T-cell (primary cell): ENCODE results near the gene NUP50. TPM values are rescaled to one million over a fixed set of nuclear protein-coding genes. Genes with fewer than 3 reads are reported as not detected.

ENCODE experiments used
- ATAC-seq, 4 experiments: fragments of 200-7000 bp in 3 of 4; fragments of 150-1000 bp in 1 of 4; cut with Tn5 transposase; replicated peaks in 1 of 4; 1 replicate in 3 of 4; 2 replicates in 1 of 4; pipeline ENCODE4 v1.10.0; 2021; ENCODE audit warnings: moderate library complexity in 3 of 4, mild to moderate bottlenecking in 2 of 4, moderate number of reproducible peaks in 1 of 4
- CTCF ChIA-PET, 2 donors: fragments of 300-600 bp; sonication (Branson Sonifier 250); formaldehyde crosslinking; loops; one replicate each; lab custom pipeline; 2022; ENCODE audit warnings: antibody characterized with exemption in 2 of 2; lab: Charles Lee
- POLR2A ChIA-PET, 2 donors: fragments of 300-600 bp; sonication (Branson Sonifier 250); formaldehyde crosslinking; loops; one replicate each; lab custom pipeline; 2022; ENCODE audit warnings: antibody characterized with exemption in 2 of 2; lab: Charles Lee
- DNase-seq, 35 experiments: peaks; one replicate each; pipeline versions ENCODE4 v3.0.0 to v3.0.0-alpha.2; 2013 to 2023
- H3K27ac ChIP-seq: one replicate; pipeline ENCODE4 v1.5.1; 2013; ENCODE audit warnings: low read length
- H3K27me3 ChIP-seq, 2 experiments: replicated peaks in 1 of 2; 1 replicate in 1 of 2; 2 replicates in 1 of 2; pipeline versions ENCODE4 v1.6.1 to v1.7.0; 2013; ENCODE audit warnings: low read length in 1 of 2, mixed read lengths in 1 of 2; ENCODE audit not compliant: control insufficient read depth in 2 of 2, insufficient read depth in 2 of 2; ENCODE audit errors: extremely low read depth in 1 of 2
- H3K36me3 ChIP-seq, 2 donors: 1 replicate in 1 of 2; 2 replicates in 1 of 2; pipeline versions ENCODE4 v1.6.1 to v1.7.0; 2013; ENCODE audit warnings: low read length in 1 of 2; ENCODE audit not compliant: control insufficient read depth in 2 of 2, insufficient read depth in 1 of 2; ENCODE audit errors: extremely low read depth in 1 of 2
- H3K4me1 ChIP-seq, 2 experiments: 1 replicate in 1 of 2; 2 replicates in 1 of 2; pipeline versions ENCODE4 v1.6.1 to v1.7.0; 2013; ENCODE audit warnings: low read length in 2 of 2, mixed read lengths in 1 of 2; ENCODE audit not compliant: insufficient read depth in 2 of 2, control insufficient read depth in 1 of 2; ENCODE audit errors: extremely low read depth in 1 of 2
- H3K4me3 ChIP-seq, 2 donors: 1 replicate in 1 of 2; 2 replicates in 1 of 2; pipeline versions ENCODE4 v1.5.1 to v1.7.0; 2013; ENCODE audit warnings: mild to moderate bottlenecking in 2 of 2, low read length in 1 of 2, moderate library complexity in 1 of 2; ENCODE audit not compliant: control insufficient read depth in 1 of 2; ENCODE audit errors: extremely low read depth in 1 of 2
- H3K9me3 ChIP-seq: 2 replicates; pipeline ENCODE4 v1.7.0; 2013
- H3K27ac Mint-ChIP-seq, 2 donors: one replicate each; pipeline ENCODE4 v1.8.0; 2020 to 2021; ENCODE audit warnings: mild to moderate bottlenecking in 2 of 2, mixed read lengths in 2 of 2
- H3K27me3 Mint-ChIP-seq, 2 donors: one replicate each; pipeline ENCODE4 v1.8.0; 2021 to 2022; ENCODE audit warnings: mixed read lengths in 2 of 2
- H3K36me3 Mint-ChIP-seq: one replicate; pipeline ENCODE4 v1.8.0; 2021; ENCODE audit warnings: mixed read lengths
- H3K4me1 Mint-ChIP-seq, 3 donors: one replicate each; pipeline ENCODE4 v1.8.0; 2020 to 2022; ENCODE audit warnings: mixed read lengths in 3 of 3, mild to moderate bottlenecking in 1 of 3
- H3K4me3 Mint-ChIP-seq, 3 donors: one replicate each; pipeline ENCODE4 v1.8.0; 2020 to 2022; ENCODE audit warnings: mild to moderate bottlenecking in 3 of 3, mixed read lengths in 3 of 3, moderate library complexity in 3 of 3
- H3K9me3 Mint-ChIP-seq, 3 donors: one replicate each; pipeline ENCODE4 v1.8.0; 2020 to 2022; ENCODE audit warnings: mixed read lengths in 3 of 3
- WGBS: methylation state at CpG from one replicate; pipeline ENCODE4 v1.1.5; 2013; ENCODE audit warnings: missing lambda C conversion rate; ENCODE audit not compliant: insufficient coverage; 5-methylcytosine and 5-hydroxymethylcytosine counted together
- total RNA-seq, 35 experiments: library from RNA in 6 of 35; stranded (reverse) in 6 of 35; fragments of 120-200 nt in 1 of 35; gene quantifications; one replicate each; pipeline versions ENCODE4 v1.2.1 to v1.2.4 and lab custom pipeline; 2013 to 2026

The NUP50 gene
- total RNA-seq, 5 donors from 2014 or later (not counting 1 experiment from before 2014, with no cell fraction given) = 97.0 to 151 (median 126) TPM

- Histone ChIP-seq H3K27me3 (peaks cover 0 to 6% of the 10 kb centered on the region in 2 experiments), H3K36me3 (peaks cover 0 to 7% of the 10 kb centered on the region in 2 donors), H3K4me1 (peaks cover 0 to 20% of the 10 kb centered on the region in 2 experiments), H3K27ac (no peak overlapping the region), H3K9me3 (no peaks in the 10 kb centered on the region), H3K4me3 (no peak overlapping the region)
- WGBS = 86% methylated on average over 1 of the region's 3 CpGs
- DNase-seq (no peak), ATAC-seq (no peak)
- H3K36me3 Mint-ChIP-seq = peaks cover 12% of the 10 kb centered on the region
- H3K4me3 Mint-ChIP-seq = no peak overlapping the region
- peaks cover 0 to 1% of the 10 kb centered on the region in 2 donors for H3K27me3 Mint-ChIP-seq
- CTCF ChIA-PET = no interaction called here
- H3K27ac Mint-ChIP-seq = no peak overlapping the region
- POLR2A ChIA-PET = no interaction called here
- peaks cover 18 to 24% (median 22%) of the 10 kb centered on the region in 3 donors for H3K4me1 Mint-ChIP-seq
- no peaks in the 10 kb centered on the region for H3K9me3 Mint-ChIP-seq
Measured at GRCh38 chr22:45127866-45128265, 35.9 kb upstream of the NUP50 start.

GRCh38 chr22:45129703-45130524, 33.8 kb upstream of the NUP50 start:
- Mint-ChIP-seq H3K27ac (peak overlapping the region; percentile 37 to 79), H3K4me1 (peaks cover 18 to 24% (median 22%) of the 10 kb centered on the region in 3 donors), H3K36me3 (peaks cover 25% of the 10 kb centered on the region), H3K9me3 (peaks cover 0 to 12% (median 3%) of the 10 kb centered on the region in 3 donors), H3K27me3 (peaks cover 0 to 1% of the 10 kb centered on the region in 2 donors), H3K4me3 (peak overlapping the region; percentile 38 to 59 (median 46))
- Histone ChIP-seq H3K27ac (peak overlapping the region; percentile 57), H3K27me3 (peaks cover 0 to 8% of the 10 kb centered on the region in 2 experiments), H3K9me3 (no peaks in the 10 kb centered on the region), H3K36me3 (peaks cover 7 to 21% of the 10 kb centered on the region in 2 donors), H3K4me1 (peaks cover 0 to 20% of the 10 kb centered on the region in 2 experiments), H3K4me3 (peak overlapping the region in 1 of 2 donors; percentile 8)
- CTCF ChIA-PET = no interaction called here
- DNase-seq = peak in 6 of 35 experiments; percentile 1 to 54 (median 2)
- WGBS = 25% methylated on average over 8 of the region's 14 CpGs
- peak; percentile 52 to 75 (median 62) for ATAC-seq
- POLR2A ChIA-PET = no interaction called here

- ATAC-seq = no peak
- WGBS = 81% methylated on average over 6 of the region's 8 CpGs
- DNase-seq = no peak
- Histone ChIP-seq H3K4me1 (peaks cover 0 to 20% of the 10 kb centered on the region in 2 experiments), H3K9me3 (no peaks in the 10 kb centered on the region), H3K27me3 (peaks cover 0 to 3% of the 10 kb centered on the region in 2 experiments), H3K4me3 (no peak overlapping the region), H3K27ac (no peak overlapping the region), H3K36me3 (peaks cover 7 to 23% of the 10 kb centered on the region in 2 donors)
- no peak overlapping the region for H3K27ac Mint-ChIP-seq
- peaks cover 30% of the 10 kb centered on the region for H3K36me3 Mint-ChIP-seq
- ChIA-PET CTCF (no interaction called here), POLR2A (no interaction called here)
- peaks cover 0 to 12% (median 3%) of the 10 kb centered on the region in 3 donors for H3K9me3 Mint-ChIP-seq
- peaks cover 18 to 24% (median 22%) of the 10 kb centered on the region in 3 donors for H3K4me1 Mint-ChIP-seq
- no peak overlapping the region for H3K4me3 Mint-ChIP-seq
- H3K27me3 Mint-ChIP-seq = peaks cover 0 to 1% of the 10 kb centered on the region in 2 donors
Measured at GRCh38 chr22:45130891-45131290, 32.8 kb upstream of the NUP50 start.

GRCh38 chr22:45131749-45132148, 32.0 kb upstream of the NUP50 start:
- peak in 1 of 35 experiments; percentile 18 for DNase-seq
- Mint-ChIP-seq H3K9me3 (peaks cover 0 to 12% (median 3%) of the 10 kb centered on the region in 3 donors), H3K27ac (no peak overlapping the region), H3K36me3 (peaks cover 35% of the 10 kb centered on the region), H3K4me1 (peaks cover 18 to 25% (median 24%) of the 10 kb centered on the region in 3 donors), H3K27me3 (no peaks in the 10 kb centered on the region), H3K4me3 (no peak overlapping the region)
- peaks cover 0 to 20% of the 10 kb centered on the region in 2 experiments for H3K4me1 ChIP-seq
- H3K27me3 ChIP-seq = peaks cover 0 to 3% of the 10 kb centered on the region in 2 experiments
- no peak overlapping the region for H3K27ac ChIP-seq
- H3K36me3 ChIP-seq = peaks cover 7 to 23% of the 10 kb centered on the region in 2 donors
- ChIA-PET POLR2A (no interaction called here), CTCF (no interaction called here)
- no peak for ATAC-seq
- H3K9me3 ChIP-seq = no peaks in the 10 kb centered on the region
- no peak overlapping the region for H3K4me3 ChIP-seq
- 33% methylated on average over 1 of the region's 3 CpGs for WGBS

GRCh38 chr22:45134313-45134712, 29.4 kb upstream of the NUP50 start:
- Mint-ChIP-seq H3K27ac (no peak overlapping the region), H3K36me3 (peaks cover 35% of the 10 kb centered on the region), H3K9me3 (peaks cover 0 to 12% (median 3%) of the 10 kb centered on the region in 3 donors), H3K4me1 (peaks cover 14 to 19% (median 18%) of the 10 kb centered on the region in 3 donors), H3K4me3 (no peak overlapping the region), H3K27me3 (no peaks in the 10 kb centered on the region)
- ChIA-PET CTCF (interaction anchor here in 1 of 2 donors (0.6 kb wide), 1 partner anchor 9 kb away, joined by 5 read pairs; no protein-coding TSS in a partner anchor), POLR2A (no interaction called here)
- DNase-seq = no peak
- no peak for ATAC-seq
- no peak overlapping the region for H3K27ac ChIP-seq
- H3K4me3 ChIP-seq = no peak overlapping the region
- H3K4me1 ChIP-seq = peaks cover 0 to 16% of the 10 kb centered on the region in 2 experiments
- 95% methylated on average over 5 of the region's 5 CpGs for WGBS
- no peaks in the 10 kb centered on the region for H3K9me3 ChIP-seq
- H3K27me3 ChIP-seq = peaks cover 0 to 3% of the 10 kb centered on the region in 2 experiments
- H3K36me3 ChIP-seq = peaks cover 9 to 23% of the 10 kb centered on the region in 2 donors

- no peaks in the 10 kb centered on the region for H3K4me1 ChIP-seq
- peaks cover 0 to 12% (median 3%) of the 10 kb centered on the region in 3 donors for H3K9me3 Mint-ChIP-seq
- no peaks in the 10 kb centered on the region for H3K27me3 Mint-ChIP-seq
- peaks cover 0 to 3% of the 10 kb centered on the region in 2 experiments for H3K27me3 ChIP-seq
- DNase-seq (no peak), ATAC-seq (no peak)
- peaks cover 41% of the 10 kb centered on the region for H3K36me3 Mint-ChIP-seq
- peaks cover 0 to 7% (median 2%) of the 10 kb centered on the region in 3 donors for H3K4me1 Mint-ChIP-seq
- no peak overlapping the region for H3K4me3 Mint-ChIP-seq
- WGBS = no CpG with 5 or more reads among the region's 2 CpGs
- H3K27ac ChIP-seq = no peak overlapping the region
- ChIA-PET CTCF (no interaction called here), POLR2A (no interaction called here)
- H3K4me3 ChIP-seq = no peak overlapping the region
- no peak overlapping the region for H3K27ac Mint-ChIP-seq
- H3K9me3 ChIP-seq = no peaks in the 10 kb centered on the region
- H3K36me3 ChIP-seq = peaks cover 16 to 23% of the 10 kb centered on the region in 2 donors
Measured at GRCh38 chr22:45136594-45136993, 27.1 kb upstream of the NUP50 start.
